GM12801 (cell line): ENCODE measurements around the gene KIAA1328.

Experiments
- CTCF ChIP-seq: IDR thresholded peaks from one replicate; pipeline ENCODE4 v1.5.1; 2011; ENCODE audit warnings: control low read depth; ENCODE audit not compliant: insufficient read length; ENCODE audit errors: extremely low read depth

The KIAA1328 gene

GRCh38 chr18:36889321-36889720 is 60.4 kb downstream of the KIAA1328 start:
- no peak for TF ChIP-seq CTCF

GRCh38 chr18:36889742-36890141 is 60.8 kb downstream of the KIAA1328 start:
- no peak for TF ChIP-seq CTCF

GRCh38 chr18:36890598-36890997 is 61.7 kb downstream of the KIAA1328 start:
- TF ChIP-seq CTCF = no peak

GRCh38 chr18:36893227-36893626 is 64.3 kb downstream of the KIAA1328 start:
- TF ChIP-seq CTCF = no peak

- TF ChIP-seq CTCF = no peak
Observed at GRCh38 chr18:36895606-36896005, 66.7 kb downstream of the KIAA1328 start.

- TF ChIP-seq CTCF = no peak
Observed at GRCh38 chr18:36897253-36897652, 68.3 kb downstream of the KIAA1328 start.

GRCh38 chr18:36899289-36899688 is 70.4 kb downstream of the KIAA1328 start:
- TF ChIP-seq CTCF = no peak

GRCh38 chr18:36900466-36900865 is 71.5 kb downstream of the KIAA1328 start:
- TF ChIP-seq CTCF = no peak
